Measurements from ENCODE around the gene SCRT2. TPM values are rescaled to one million over a fixed set of nuclear protein-coding genes. Genes with fewer than 3 reads are reported as not detected.

Gene SCRT2
- total RNA-seq, 1 experiment from 2014 or later, result 0.20 TPM

GRCh38 chr20:637559-637958 lies 38.0 kb downstream of the SCRT2 start:
- H3K9me3 Mint-ChIP-seq, result no peaks in the 10 kb centered on the region
- no peak for TF ChIP-seq TP53 (CRISPR knock-in tag; IDR thresholded peaks at IDR 0.05)
- TF ChIP-seq ATF2 (CRISPR knock-in tag; IDR thresholded peaks at IDR 0.05; ENCODE audit: borderline replicate concordance, low read depth), result no peak
- TF ChIP-seq IRF1 (CRISPR knock-in tag; IDR thresholded peaks at IDR 0.05), result no peak
- TF ChIP-seq ZNF138 (CRISPR knock-in tag; conservative IDR thresholded peaks at IDR 0.05), result no peak
- no peak for TF ChIP-seq CBFB (CRISPR knock-in tag; IDR thresholded peaks at IDR 0.05; ENCODE audit: low read depth)
- no peak for TF ChIP-seq SMAD4 (CRISPR knock-in tag; IDR thresholded peaks at IDR 0.05)
- no peak for TF ChIP-seq OVOL2 (CRISPR knock-in tag; IDR thresholded peaks at IDR 0.05; ENCODE audit: borderline replicate concordance)
- TF ChIP-seq NR2C2 (CRISPR knock-in tag; IDR thresholded peaks at IDR 0.05), result no peak
- ChIA-PET POLR2A (interaction anchor here (1.3 kb wide), 1 partner anchor 8 kb away, joined by 3 read pairs; no protein-coding TSS in a partner anchor), CTCF (interaction anchor here (1.5 to 1.9 kb wide), 2 partner anchors 8 to 30 kb away, joined by 5 to 11 read pairs; no protein-coding TSS in a partner anchor)
- no peaks in the 10 kb centered on the region for H3K27me3 Mint-ChIP-seq (ENCODE audit: low read depth)
- no peak overlapping the region for H3K4me3 Mint-ChIP-seq
- no peak for ATAC-seq
- no peak for DNase-seq (ENCODE audit: low spot score)
- no peaks in the 10 kb centered on the region for H3K36me3 Mint-ChIP-seq
- peaks cover 12% of the 10 kb centered on the region for H3K4me1 Mint-ChIP-seq
- no peak overlapping the region for H3K27ac Mint-ChIP-seq

- POLR2A ChIA-PET, result no interaction called here
- no peak overlapping the region for H3K4me3 Mint-ChIP-seq
- ATAC-seq (no peak), DNase-seq (ENCODE audit: low spot score) (no peak)
- peaks cover 6% of the 10 kb centered on the region; the same call in 1 of the 2 replicates for H3K4me1 Mint-ChIP-seq
- no peaks in the 10 kb centered on the region; the same call in 1 of the 2 replicates for H3K27me3 Mint-ChIP-seq (ENCODE audit: low read depth)
- no peak overlapping the region for H3K27ac Mint-ChIP-seq
- H3K36me3 Mint-ChIP-seq, result no peaks in the 10 kb centered on the region
- TF ChIP-seq ATF1 (CRISPR knock-in tag; IDR thresholded peaks at IDR 0.05), result no peak
- no peak for TF ChIP-seq FOXJ3 (CRISPR knock-in tag; IDR thresholded peaks at IDR 0.05; ENCODE audit: borderline replicate concordance)
- no peak for TF ChIP-seq EMX1 (CRISPR knock-in tag; IDR thresholded peaks at IDR 0.05)
- TF ChIP-seq AFF4 (CRISPR knock-in tag; IDR thresholded peaks at IDR 0.05; ENCODE audit: borderline replicate concordance), result no peak
- no peak for TF ChIP-seq ZNF532 (CRISPR knock-in tag; IDR thresholded peaks at IDR 0.05; ENCODE audit: borderline replicate concordance)
- no peak for TF ChIP-seq PRRX2 (CRISPR knock-in tag; IDR thresholded peaks at IDR 0.05)
- no peak for TF ChIP-seq TP53 (CRISPR knock-in tag; IDR thresholded peaks at IDR 0.05)
- TF ChIP-seq SP1 (CRISPR knock-in tag; conservative IDR thresholded peaks at IDR 0.05), result no peak
- no peak for TF ChIP-seq E2F4 (CRISPR knock-in tag; IDR thresholded peaks at IDR 0.05; ENCODE audit: borderline replicate concordance, low read depth)
- no peak for TF ChIP-seq KAT7 (CRISPR knock-in tag; IDR thresholded peaks at IDR 0.05; ENCODE audit: borderline replicate concordance)
- TF ChIP-seq IRF1 (CRISPR knock-in tag; IDR thresholded peaks at IDR 0.05), result no peak
- no peak for TF ChIP-seq ZNF138 (CRISPR knock-in tag; conservative IDR thresholded peaks at IDR 0.05)
- TF ChIP-seq ZBTB43 (CRISPR knock-in tag; IDR thresholded peaks at IDR 0.05), result no peak
- TF ChIP-seq ZNF671 (CRISPR knock-in tag; IDR thresholded peaks at IDR 0.05), result no peak
- CTCF ChIA-PET, result interaction anchor here (1.3 to 2.2 kb wide), 3 partner anchors 9 to 31 kb away, joined by 3 to 11 read pairs (median 10); no protein-coding TSS in a partner anchor
- no peaks in the 10 kb centered on the region for H3K9me3 Mint-ChIP-seq
These were observed 39.7 kb downstream of the SCRT2 start for GRCh38 chr20:635893-636338.
